ENCODE results near the gene ACE2.

- TF ChIP-seq, protein P1, sequence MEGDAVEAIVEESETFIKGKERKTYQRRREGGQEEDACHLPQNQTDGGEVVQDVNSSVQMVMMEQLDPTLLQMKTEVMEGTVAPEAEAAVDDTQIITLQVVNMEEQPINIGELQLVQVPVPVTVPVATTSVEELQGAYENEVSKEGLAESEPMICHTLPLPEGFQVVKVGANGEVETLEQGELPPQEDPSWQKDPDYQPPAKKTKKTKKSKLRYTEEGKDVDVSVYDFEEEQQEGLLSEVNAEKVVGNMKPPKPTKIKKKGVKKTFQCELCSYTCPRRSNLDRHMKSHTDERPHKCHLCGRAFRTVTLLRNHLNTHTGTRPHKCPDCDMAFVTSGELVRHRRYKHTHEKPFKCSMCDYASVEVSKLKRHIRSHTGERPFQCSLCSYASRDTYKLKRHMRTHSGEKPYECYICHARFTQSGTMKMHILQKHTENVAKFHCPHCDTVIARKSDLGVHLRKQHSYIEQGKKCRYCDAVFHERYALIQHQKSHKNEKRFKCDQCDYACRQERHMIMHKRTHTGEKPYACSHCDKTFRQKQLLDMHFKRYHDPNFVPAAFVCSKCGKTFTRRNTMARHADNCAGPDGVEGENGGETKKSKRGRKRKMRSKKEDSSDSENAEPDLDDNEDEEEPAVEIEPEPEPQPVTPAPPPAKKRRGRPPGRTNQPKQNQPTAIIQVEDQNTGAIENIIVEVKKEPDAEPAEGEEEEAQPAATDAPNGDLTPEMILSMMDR (IDR thresholded peaks at IDR 0.05; ENCODE audit: low read depth, low read length): peak; percentile 36
- no peak for TF ChIP-seq EZH2phosphoT487 (IDR thresholded peaks at IDR 0.05; ENCODE audit: low read depth)
Measured at GRCh38 chrX:15594371-15594770, 6.4 kb downstream of the ACE2 start.

Data from OCI-LY3 (cell line).